ENCODE data around the gene PDZD7.
A peak's percentile ranks its signal among the peaks of the same experiment; 100 is the strongest.

PDZD7 gene

DNA sequence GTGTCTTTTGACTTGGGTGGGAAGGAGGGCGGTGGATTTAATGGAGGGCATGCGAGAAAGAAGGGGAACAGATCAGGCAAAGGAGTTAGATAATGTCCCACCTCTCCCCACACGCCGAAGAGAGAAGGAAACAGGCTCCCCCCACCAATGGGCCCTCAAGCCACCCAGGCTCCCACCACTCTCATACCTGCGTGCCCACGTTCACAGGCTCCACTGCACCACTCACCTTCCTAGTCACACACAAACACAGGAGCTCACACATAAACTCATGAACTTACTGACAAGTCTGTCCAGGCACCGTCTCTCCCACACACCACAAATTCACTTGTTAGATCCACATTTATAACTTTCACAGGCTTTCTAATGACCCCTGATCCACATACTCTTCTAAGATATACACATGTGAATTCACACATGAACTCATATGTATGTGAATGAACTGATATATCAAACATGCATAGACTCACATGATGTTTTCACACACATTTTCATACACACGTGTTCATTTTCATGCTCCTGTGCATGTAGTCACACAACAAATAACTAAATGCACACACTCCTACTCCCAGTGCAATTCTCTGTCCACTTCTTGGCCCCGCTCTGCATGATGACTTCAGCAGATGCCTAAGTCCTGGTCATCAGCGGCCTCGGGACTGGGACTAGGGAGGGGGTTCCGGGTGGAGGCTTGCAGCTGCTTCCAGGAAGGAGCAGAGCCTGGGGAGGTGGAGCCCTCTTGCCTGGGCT is 29.8 kb downstream of the PDZD7 start:
- DNase-seq (ENCODE audit: low read depth): peak; percentile 92

DNA sequence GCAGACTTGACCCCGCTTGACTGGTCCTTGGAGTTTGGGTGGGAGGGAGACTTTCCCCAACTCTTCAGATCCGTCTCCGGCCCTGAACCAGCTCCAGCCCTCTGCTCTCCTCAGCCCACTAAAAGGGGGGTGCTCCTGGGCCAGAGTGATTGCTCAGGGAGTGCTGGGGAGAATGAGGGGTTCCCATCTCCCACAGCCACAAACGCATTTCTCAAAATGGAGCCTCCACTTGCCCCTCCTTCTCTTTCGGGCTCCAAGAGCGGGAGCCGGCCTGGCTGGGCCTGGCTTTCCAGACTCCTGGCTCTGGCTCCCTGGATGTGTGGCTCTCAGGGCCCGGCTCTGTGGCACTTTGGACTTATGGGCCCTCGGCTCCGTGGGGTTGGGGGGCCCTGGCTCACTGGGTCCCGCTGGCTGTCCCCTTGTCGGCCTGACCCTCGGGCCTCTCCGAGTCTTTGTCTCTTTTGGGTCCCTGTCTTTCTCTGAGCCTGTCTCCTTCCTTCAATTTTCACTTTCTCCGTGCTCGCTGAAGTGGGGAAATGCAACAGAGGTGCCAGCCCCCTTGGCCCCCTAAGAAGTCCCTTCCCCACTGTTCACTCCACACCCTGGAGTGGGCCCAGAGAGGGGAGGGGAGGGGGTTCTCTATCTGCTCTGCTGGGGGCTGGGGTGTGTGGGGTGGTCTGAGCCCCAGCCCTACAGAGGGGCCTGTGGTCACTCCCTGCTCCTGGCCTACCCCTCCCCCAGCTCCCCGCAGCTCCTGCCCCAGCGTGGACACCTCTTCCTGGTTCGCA is 30.6 kb downstream of the PDZD7 start:
- DNase-seq (ENCODE audit: low read depth): no peak

DNA sequence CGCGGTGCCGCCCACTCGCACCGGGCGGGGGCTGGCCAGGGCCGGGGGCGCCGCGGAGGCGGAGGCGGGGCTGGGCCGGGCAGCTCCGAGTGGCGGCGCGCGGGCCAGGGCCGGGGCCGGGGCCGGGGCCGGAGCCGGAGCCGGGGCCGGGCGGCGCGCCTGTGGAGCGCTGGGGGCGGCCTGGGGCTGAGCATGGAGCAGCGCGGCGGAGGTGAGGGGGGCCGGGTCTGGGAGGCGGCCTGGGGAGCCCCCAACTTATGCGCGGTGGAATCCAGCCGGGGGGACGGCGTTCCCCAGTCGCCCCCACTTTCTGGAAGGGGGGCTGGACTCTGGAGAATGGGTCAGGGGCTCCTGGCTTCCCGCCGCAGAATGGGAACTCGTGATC is 31.2 kb downstream of the PDZD7 start, which contains the start of gene LZTS2:
TSS of gene LZTS2 (plus strand) at position 67 of the 385 bp plus-strand sequence. CDS start 2,731 bp downstream, outside the sequence.
- DNase-seq (ENCODE audit: low read depth): no peak

DNA sequence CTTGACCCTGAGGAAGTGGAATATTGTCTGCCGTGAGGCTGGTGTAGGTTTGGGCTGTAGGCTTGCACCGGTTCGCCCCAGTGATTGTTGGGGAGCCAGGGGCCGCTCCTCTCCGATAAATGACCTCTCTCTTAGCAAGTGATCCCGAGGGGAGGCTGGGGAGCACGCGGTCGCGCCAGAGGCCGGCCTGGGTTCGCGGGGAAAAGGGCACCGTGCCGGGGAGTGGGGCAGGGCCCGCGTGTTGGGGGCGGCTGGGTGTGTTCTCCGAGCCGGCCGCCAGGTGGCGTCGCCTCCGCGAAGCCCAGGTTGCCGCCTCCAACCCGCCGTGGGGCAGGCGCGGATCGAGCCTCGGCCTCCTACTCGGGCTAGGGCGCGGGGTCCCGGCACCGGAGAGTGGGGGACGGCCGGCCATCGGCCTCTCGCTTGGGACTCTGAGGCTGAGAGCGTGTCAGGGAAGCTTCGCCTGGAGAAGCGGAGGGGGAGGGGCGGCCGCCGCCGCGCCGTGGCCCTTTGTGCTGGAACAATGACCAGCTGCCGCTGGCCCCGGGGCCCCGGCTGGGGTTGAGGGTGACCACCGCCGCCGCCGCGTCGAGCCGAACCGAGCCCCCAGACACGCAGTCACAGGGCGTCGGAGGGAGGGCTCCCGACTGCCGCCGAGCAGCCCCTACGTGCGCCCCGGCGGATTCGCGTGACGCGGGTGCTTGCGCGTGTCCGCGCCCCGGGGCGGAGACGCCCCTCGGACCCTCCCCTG is 31.8 kb downstream of the PDZD7 start:
- peak; percentile 84 for DNase-seq (ENCODE audit: low read depth)

DNA sequence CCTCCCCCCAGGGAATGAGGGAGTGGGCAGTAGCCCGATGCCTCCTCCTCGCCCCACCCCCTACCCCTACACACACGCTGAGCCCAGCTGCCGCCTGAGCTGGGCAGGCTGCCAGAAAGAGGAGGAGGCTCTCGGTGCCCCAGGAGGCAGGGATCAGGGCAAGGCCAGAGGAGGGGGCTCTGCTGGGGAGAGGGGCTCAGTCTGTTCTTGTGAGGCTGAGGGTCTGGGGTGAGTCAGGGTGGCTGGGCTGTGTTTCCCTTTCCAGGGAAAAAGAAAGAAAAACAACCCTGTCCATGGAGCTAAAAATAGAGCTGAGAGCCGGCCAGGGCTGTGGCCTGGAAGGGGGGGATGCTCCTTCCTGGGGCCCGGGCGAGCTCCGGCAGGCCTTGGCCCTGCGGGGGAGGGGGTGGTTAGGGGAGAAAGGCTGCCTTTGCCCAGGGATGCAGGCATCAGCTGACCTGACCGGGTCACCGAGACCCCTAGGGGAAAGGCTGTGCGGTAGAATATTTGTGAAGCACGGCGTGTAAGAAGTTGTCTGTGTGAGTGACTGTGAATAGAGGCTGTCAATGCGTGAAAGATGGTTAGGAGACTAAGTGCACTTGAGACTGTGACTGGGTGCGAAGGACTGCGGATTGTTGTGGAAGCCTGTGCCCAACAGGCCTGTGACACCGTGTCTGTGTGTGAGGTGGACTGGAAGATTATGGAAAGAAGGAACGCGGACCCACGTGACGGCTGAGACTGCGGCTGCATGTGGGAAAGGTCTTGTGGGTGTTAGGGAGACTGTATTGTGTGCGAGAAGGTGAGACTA is 32.5 kb downstream of the PDZD7 start:
- peak; percentile 78 for DNase-seq (ENCODE audit: low read depth)

DNA sequence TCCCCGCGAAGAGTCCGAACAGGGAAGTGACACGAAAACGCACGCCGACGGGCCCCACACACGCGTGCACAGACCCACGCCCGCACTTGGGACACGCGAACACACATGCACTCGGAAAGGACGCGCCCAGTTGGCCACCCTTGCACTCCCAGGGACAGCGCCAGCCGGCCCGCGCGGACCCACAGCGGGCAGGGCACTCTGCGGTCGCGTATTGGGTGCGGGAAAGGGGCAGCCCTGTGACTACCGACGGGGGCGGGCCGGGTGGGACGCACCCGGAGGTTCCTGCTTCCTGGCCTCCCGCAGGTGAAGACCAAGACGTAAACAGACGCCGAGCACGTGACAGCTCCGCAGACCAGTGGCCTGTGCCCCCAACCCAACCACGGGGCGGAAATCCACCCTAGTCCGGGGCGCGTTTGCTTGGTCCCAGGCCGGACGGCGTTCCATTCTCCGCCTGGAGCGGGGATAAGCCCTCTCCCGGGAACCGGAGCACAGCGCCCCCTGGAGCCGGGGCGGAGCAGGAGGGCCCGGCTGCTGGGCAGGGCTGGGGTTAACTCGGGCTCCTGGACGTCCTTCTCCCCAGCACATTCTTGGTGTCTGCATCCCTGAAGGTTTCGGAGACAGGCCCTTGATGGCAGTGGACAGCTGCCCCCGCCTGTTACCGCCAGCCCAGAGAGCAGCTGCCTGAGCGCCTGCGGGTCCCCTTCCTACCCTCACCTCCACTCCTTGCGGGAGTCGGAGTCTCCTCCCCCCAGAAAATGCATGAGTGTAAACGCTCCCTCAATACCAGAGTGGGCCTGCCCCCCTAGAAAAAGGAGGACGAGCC is 33.4 kb downstream of the PDZD7 start:
- DNase-seq (ENCODE audit: low read depth): peak; percentile 65

DNA sequence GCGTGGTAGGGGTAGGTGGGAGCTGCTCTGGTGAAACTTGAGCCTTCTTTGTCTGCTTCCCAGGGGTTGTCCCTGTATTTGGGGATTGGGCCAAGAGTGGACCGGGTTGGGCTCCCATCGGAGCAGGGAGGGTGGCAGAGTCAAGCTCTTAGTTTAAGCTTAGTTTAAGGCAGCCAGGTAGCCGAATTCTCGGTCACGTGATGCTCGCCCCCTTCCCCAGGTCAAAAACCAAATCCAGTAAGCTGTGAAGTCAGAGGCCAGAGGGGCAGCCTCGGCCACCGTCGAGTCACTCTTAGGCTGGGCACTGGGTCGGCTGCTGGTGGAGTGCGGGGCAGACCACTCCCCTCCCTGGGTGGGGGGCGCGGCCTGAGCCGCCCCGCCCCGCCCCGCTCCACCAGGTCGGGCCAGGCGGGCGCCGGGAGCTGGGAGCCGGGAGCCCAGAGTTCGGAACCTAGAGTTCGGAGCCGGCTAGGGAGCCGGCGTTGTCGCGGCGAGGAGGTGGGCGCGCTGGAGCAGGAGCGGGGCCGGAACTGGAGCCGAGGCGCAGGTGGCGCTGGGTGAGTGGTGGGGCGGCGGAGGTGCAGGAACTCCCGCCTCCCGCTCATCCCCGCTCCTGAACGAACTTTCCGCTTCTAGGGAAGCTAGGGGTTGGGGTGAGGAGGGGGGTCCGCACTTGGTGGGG is 34.1 kb downstream of the PDZD7 start:
- no peak for DNase-seq (ENCODE audit: low read depth)

DNA sequence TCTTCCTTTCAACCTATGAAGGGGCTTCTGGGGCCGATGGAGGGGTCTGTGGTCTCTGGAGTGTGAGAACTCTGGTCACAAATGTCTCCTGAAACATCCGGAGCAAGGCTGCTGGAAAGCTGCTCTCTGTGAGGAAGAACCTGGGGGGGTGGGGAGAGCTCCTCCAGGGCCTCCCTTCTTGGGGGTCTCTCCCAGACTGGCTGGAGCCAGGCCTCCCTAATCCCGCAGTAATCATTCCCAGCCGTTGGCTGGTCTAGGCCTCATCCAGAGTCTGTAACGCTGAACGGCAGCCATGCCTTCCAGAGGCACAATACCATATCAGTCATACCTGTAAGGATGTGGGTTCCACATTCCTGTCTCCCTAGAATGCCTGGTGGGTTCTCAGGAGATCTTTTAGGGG is 35.7 kb downstream of the PDZD7 start:
- no peak for DNase-seq (ENCODE audit: low read depth)

DNA sequence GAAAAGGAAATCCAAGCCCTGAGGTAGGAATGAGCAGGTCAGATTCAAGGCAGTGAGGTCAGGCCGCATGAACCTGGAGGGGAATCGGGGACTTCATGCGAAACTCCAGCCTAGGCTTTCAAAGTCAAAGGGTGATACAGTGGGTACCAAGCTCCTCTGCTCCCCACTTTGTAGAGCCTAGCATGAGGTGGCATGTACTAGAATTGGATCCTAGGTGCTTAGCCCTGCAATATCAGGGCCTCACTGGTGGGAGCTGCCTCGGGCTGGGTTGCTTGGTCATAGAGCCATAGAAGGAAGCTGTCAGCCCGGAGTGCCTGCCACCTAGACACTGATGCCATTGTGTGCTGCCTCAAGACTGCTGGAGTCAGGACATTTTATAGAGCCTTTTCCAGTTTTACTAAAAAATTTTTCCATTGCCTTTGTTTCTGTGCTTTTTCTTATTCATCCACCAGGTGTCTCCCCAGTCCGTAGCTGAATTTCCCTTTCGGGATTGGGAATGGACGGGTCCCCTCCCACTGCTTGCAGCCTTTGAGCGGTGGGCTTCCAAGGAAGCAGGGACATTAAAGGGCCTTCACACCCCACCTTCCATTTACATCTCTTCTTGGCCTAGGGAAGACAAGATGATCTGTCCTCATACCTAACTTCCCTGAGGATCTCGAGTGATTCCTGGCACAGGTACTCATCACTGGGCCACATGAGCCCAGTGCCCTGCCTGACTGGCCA is 36.8 kb downstream of the PDZD7 start:
- no peak for DNase-seq (ENCODE audit: low read depth)

DNA sequence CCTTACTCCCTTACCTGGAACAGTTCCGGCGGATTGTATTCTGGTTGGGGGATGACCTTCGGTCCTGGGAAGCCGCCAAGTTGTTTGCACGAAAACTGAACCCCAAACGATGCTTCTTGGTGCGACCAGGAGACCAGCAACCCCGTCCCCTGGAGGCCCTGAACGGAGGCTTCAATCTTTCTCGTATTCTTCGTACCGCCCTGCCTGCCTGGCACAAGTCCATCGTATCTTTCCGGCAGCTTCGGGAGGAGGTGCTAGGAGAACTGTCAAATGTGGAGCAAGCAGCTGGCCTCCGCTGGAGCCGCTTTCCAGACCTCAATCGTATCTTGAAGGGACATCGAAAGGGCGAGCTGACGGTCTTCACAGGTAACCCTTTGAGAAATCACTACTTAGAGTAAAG is 41.8 kb downstream of the PDZD7 start:
- DNase-seq (ENCODE audit: low read depth): no peak

DNA sequence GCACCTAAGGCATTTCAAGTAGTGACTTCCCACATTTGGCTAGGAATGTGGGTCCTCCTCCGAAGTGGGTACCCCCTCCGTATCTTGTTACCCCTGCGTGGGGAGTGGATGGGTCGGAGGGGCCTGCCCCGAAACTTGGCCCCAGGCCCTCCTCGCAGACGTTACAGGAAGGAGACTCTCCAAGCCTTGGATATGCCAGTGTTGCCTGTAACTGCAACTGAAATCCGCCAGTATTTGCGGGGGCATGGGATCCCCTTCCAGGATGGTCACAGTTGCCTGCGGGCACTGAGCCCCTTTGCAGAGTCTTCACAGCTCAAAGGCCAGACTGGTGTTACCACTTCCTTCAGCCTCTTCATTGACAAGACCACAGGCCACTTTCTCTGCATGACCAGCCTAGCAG is 42.8 kb downstream of the PDZD7 start:
- DNase-seq (ENCODE audit: low read depth): no peak

DNA sequence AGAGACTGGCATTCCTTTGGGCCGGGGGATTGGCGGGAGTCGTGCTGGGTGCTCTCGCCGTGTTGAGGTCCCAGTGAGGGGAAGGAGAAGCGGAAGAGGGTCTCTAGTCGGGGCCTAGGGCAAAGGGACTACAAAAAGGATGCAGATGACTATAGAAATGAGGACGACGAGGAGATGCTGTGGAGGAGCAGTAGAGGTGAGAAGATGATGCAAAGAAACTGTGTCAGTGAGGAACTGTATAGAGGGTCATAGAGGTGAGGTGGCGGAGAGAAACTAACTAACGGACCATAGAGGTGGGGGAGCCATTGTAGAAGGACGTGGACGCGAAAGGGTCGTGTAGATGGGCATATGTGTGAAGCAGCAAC is 43.3 kb downstream of the PDZD7 start:
- no peak for DNase-seq (ENCODE audit: low read depth)

DNA sequence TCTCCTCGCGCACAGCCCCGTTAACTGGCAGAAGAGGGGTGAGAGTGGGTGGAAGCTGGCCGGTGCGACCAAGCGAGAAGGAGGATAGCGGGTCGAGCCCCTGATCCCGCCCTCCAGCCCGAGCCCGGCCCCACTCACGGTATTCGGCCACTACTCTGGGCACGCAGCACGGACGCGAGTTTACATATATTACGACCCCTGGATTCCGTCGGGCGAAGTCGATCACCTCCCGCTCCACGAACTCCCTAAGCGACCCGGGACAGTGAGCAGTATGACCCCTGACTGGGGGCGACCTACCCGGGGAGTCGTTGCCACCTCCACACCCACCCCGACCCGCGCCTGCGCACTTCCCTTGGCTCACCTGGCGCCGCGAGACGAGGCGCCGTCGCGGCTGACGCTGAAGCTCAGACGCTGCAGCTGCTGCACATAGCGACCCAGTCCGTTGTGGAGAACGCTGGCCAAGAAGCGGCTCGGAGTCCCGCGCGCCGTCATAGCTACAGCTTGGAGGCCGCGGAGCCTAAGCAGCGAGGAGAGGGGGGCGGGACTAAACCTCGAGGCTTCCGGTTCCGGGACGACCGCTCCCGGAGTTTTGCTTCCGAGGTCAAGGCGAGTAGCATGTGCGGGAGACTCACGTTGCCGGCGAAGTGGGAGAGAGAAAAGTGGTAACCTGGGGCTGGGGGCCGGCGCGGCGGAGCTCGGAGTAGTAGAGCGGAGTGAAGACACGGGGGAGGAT is 43.8 kb downstream of the PDZD7 start, which contains the start of the genes MRPL43 and TWNK:
TSS of gene MRPL43 (minus strand) at position 546 of the 733 bp plus-strand sequence. CDS start at position 492, 54 bp downstream.
TSS of gene TWNK (plus strand) at position 592 of the 733 bp plus-strand sequence. CDS start 668 bp downstream, outside the sequence.
- DNase-seq (ENCODE audit: low read depth): peak; percentile 51

DNA sequence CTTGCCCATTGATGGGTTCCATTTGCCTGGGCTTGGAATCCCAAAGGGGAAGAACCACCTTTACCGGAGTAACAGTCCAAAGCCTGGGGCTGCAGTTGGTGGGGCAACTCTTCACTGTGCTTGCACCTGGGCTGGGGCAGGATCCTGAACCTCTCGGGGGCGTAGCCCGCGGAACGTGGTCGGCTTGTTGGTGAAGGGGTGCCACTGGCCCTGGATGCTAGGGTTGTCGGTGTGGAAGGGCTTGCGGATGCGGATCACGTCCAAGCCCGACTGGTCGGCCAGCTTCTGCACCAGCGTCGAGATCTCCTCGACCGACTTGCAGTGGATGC is 44.3 kb downstream of the PDZD7 start:
- no peak for DNase-seq (ENCODE audit: low read depth)

DNA sequence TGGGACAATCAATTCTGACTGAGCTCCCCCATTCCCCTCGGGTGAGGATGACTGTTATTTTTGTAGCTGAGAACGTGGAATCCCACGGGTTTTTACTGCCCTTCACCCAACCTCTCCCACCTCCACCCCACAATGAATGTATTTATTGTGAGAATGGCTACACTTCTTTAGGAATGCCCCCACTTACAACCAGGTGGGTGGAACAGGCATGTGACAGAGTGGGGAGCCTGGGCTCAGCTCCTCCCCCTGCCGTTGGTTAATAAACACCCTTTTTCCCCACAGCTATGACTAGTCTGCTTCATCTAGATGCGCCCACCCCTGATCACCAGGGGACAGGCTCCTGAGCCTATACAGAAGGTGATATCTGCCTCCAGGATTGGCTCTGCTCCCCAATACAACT is 45.6 kb downstream of the PDZD7 start:
- DNase-seq (ENCODE audit: low read depth): no peak

DNA sequence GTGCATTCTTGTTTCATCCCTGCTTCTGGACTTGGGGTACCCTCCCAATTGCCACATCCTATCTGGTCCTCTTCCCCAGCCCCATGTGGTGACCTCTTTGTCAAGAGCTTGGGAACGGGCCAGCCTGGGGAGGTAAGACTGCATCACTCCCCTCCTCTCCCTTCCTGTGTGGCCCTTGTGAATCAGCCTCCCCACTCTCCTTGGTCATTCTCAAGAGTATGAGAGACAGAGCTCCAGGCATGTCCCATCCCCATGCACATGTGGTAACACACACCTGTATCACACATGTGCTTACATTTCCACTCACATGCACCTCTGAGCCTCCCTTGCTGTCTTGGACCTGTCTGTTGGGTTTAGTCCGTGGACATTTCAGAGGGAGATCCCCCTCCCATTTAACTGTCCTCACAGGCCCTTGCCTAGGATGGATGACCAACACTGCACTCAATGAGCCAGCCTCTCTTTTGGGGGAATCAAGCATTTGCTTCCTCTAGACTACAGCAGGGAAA is 46.2 kb downstream of the PDZD7 start:
- no peak for DNase-seq (ENCODE audit: low read depth)

DNA sequence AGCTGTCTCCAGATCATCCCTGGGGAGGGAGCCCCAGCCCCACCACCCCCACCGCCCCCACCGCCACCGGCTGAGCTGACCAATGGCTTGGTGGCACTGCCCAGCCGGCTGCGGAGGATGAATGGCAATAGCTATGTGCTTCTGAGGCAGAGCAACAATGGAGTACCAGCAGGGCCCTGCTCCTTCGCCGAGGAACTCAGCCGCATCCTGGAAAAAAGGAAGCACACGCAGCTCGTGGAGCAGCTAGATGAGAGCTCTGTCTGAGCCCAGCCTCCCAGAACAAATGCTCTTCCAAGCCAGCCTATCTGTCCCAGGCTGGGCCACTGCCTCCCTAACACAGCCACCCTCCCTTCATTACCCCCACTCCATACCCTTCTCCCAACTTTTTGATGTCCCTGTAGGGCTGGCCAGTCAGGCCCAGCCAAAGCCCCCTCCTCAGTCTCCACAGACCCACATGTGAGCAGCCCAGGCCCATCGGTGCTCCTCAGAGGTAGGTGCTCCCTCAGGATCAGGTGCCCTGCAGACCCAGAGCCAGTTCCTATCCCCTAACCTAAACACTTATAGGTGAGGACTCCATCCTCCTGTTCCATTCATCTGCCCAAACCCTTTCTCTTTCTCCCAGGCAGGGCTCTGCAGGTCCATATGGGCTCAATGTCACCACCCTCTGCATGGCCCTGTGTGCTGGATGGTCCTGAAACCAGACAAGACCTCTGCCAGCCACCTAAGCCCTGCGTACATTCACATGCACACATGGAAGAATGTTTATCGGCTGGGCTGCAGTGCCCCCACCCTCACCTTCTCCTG is 46.9 kb downstream of the PDZD7 start:
- DNase-seq (ENCODE audit: low read depth): no peak
